H1 (cell line): Measurements from ENCODE around the gene FRMD4A. TPM values are rescaled to one million over a fixed set of nuclear protein-coding genes. Genes with fewer than 3 reads are reported as not detected.

ENCODE experiments used
- GTF2F1 ChIP-seq: IDR thresholded peaks from 2 replicates; pipeline ENCODE4 v1.6.1; 2012; ENCODE audit warnings: low read depth, low read length, improper control_type of control experiment, borderline replicate concordance
- NRF1 ChIP-seq: IDR thresholded peaks from 2 replicates; pipeline ENCODE4 v1.6.1; 2011; ENCODE audit warnings: mild to moderate bottlenecking, low read depth, low read length, improper control_type of control experiment
- SP1 ChIP-seq: IDR thresholded peaks from 2 replicates; pipeline ENCODE4 v1.6.1; 2011; ENCODE audit warnings: low read depth, low read length
- polyA plus RNA-seq, 7 experiments: library from polyadenylated mRNA; depleted of rRNA in 3 of 7; stranded (reverse) in 5 of 7; unstranded in 2 of 7; fragments of >200 nt in 5 of 7; fragments of 200-250 nt in 2 of 7; gene quantifications; 1 replicate in 5 of 7; 2 replicates in 1 of 7; 4 replicates in 1 of 7; pipeline versions ENCODE4 v1.2.1 to v1.2.3, GENCODE V29; 2011 to 2013; ENCODE audit warnings: missing spikeins in 2 of 7, mixed read lengths in 2 of 7
- total RNA-seq: library from RNA; stranded (reverse); fragmentation: NEBNext Ultra II Directional; extraction: Animal tissue kit (Norgen Biotek cat#: 25700); gene quantifications from 2 replicates; pipeline ENCODE4 v1.2.1, GENCODE V29; 2021

FRMD4A gene
- total and polyA plus RNA-seq, 2 of the 8 experiments (the other 6 are each of a cell fraction or from before 2014, with no cell fraction given) = 38.6 to 39.6 TPM

GRCh38 chr10:13695588-13695987, 635.1 kb downstream of the FRMD4A start (continued):
- TF ChIP-seq SP1 = no peak
- TF ChIP-seq NRF1 = no peak
- no peak for TF ChIP-seq GTF2F1
- TF ChIP-seq, all 59 proteins: peak for 0
